Keratinocyte (primary cell): ENCODE results near the gene RPS16. TPM values are rescaled to one million over a fixed set of nuclear protein-coding genes. Genes with fewer than 3 reads are reported as not detected.
A peak's percentile ranks its signal among the peaks of the same experiment; 100 is the strongest.

Experiments used
- DNase-seq: peaks from one replicate; pipeline ENCODE4 v3.0.0-alpha.2; 2011; ENCODE audit warnings: low read depth, missing footprints, low spot score
- FAIRE-seq: peaks from 2 replicates; lab custom pipeline; 2011; peaks lifted over from hg19 to GRCh38; lab: Jason Lieb, UNC
- H2AFZ ChIP-seq: 2 replicates; pipeline ENCODE4 v1.6.0; 2012; ENCODE audit warnings: low read length, control low read depth, inconsistent platforms; ENCODE audit not compliant: control insufficient read depth
- H3K27ac ChIP-seq: 2 replicates; pipeline ENCODE4 v1.5.1; 2011; ENCODE audit warnings: low read length; ENCODE audit not compliant: control insufficient read depth, insufficient read depth
- H3K27me3 ChIP-seq: 3 replicates; pipeline ENCODE4 v1.6.0; 2011; ENCODE audit warnings: low read length; ENCODE audit not compliant: control insufficient read depth, insufficient read depth; ENCODE audit errors: extremely low read depth
- H3K36me3 ChIP-seq, 2 experiments: 2 replicates in 1 of 2; 3 replicates in 1 of 2; pipeline ENCODE4 v1.5.1; 2011; ENCODE audit warnings: low read length in 2 of 2, mild to moderate bottlenecking in 1 of 2; ENCODE audit not compliant: control insufficient read depth in 2 of 2, insufficient read depth in 2 of 2; ENCODE audit errors: extremely low read depth in 1 of 2
- H3K4me1 ChIP-seq: 3 replicates; pipeline ENCODE4 v1.5.1; 2011; ENCODE audit warnings: low read length; ENCODE audit not compliant: control insufficient read depth, insufficient read depth; ENCODE audit errors: extremely low read depth
- H3K4me2 ChIP-seq: 3 replicates; pipeline ENCODE4 v1.6.0; 2011; ENCODE audit warnings: low read depth, low read length; ENCODE audit not compliant: control insufficient read depth, insufficient read depth; ENCODE audit errors: extremely low read depth
- H3K4me3 ChIP-seq, 3 experiments: fragments of 200-600 bp in 1 of 3; sonication (generic) in 1 of 3; 2 replicates in 2 of 3; 3 replicates in 1 of 3; pipeline ENCODE4 v1.5.1; 2011 to 2016; ENCODE audit warnings: low read length in 3 of 3, mild to moderate bottlenecking in 3 of 3, control low read depth in 2 of 3, inconsistent platforms in 1 of 3, low read depth in 1 of 3, mixed read lengths in 1 of 3, mixed run types in 1 of 3, moderate library complexity in 1 of 3; ENCODE audit not compliant: control insufficient read depth in 2 of 3, insufficient read depth in 2 of 3; ENCODE audit errors: extremely low read depth in 1 of 3
- H3K79me2 ChIP-seq: 2 replicates; pipeline ENCODE4 v1.6.0; 2012; ENCODE audit warnings: low read length; ENCODE audit not compliant: control insufficient read depth, insufficient read depth
- H3K9ac ChIP-seq: 3 replicates; pipeline ENCODE4 v1.6.0; 2011; ENCODE audit warnings: low read length; ENCODE audit not compliant: control insufficient read depth, insufficient read depth; ENCODE audit errors: extremely low read depth
- H3K9me1 ChIP-seq: 3 replicates; pipeline ENCODE4 v1.6.0; 2011; ENCODE audit warnings: low read length; ENCODE audit not compliant: control insufficient read depth, insufficient read depth; ENCODE audit errors: extremely low read depth
- H3K9me3 ChIP-seq: 2 replicates; pipeline ENCODE4 v1.5.1; 2012; ENCODE audit warnings: low read depth, low read length; ENCODE audit not compliant: control insufficient read depth
- H4K20me1 ChIP-seq: 3 replicates; pipeline ENCODE4 v1.6.0; 2011; ENCODE audit warnings: low read length; ENCODE audit not compliant: control insufficient read depth, insufficient read depth; ENCODE audit errors: extremely low read depth
- CTCF ChIP-seq, 3 experiments: IDR thresholded peaks in 1 of 3; conservative IDR thresholded peaks in 1 of 3; optimal IDR thresholded peaks in 1 of 3; 2 replicates in 2 of 3; 3 replicates in 1 of 3; pipeline versions ENCODE3 to v1.5.1; 2011; ENCODE audit warnings: low read length in 3 of 3, mild to moderate bottlenecking in 3 of 3, moderate library complexity in 2 of 3, control low read depth in 1 of 3, inconsistent platforms in 1 of 3; ENCODE audit not compliant: insufficient read depth in 2 of 3; ENCODE audit errors: extremely low read depth in 1 of 3
- EZH2 ChIP-seq: IDR thresholded peaks from one replicate; pipeline ENCODE4 v1.6.1; 2012; ENCODE audit warnings: inconsistent platforms, mild to moderate bottlenecking, low read length, moderate library complexity
- dilution Hi-C: fragments of 300-500 bp; cut with MboI; formaldehyde crosslinking; loops from one replicate; pipeline ENCODE4 v1.7.0; 2020; ENCODE audit warnings: low sequenced_read_pairs; ENCODE audit not compliant: extremely low pct_ligation_motif_present
- polyA plus RNA-seq, 5 experiments: library from polyadenylated mRNA; depleted of rRNA in 3 of 5; stranded (reverse) in 3 of 5; stranded (forward) in 1 of 5; unstranded in 1 of 5; fragments of >200 nt; gene quantifications; 1 replicate in 1 of 5; 2 replicates in 3 of 5; 3 replicates in 1 of 5; pipeline versions ENCODE4 v1.2.1 to v1.2.3, GENCODE V29; 2011 to 2012; ENCODE audit warnings: missing spikeins in 2 of 5, low read depth in 1 of 5, low replicate concordance in 1 of 5

RPS16 gene
- polyA plus RNA-seq, 1 donor (not counting 4 experiments of a cell fraction or from before 2014, with no cell fraction given): 1,323 TPM

GRCh38 chr19:39444598-39445195 is 8.9 kb upstream of the RPS16 start:
- dilution Hi-C loops: no loop called here
- Histone ChIP-seq H3K4me3 (peak overlapping the region; percentile 91 to 98 (median 95)), H3K4me2 (peak overlapping the region; percentile 82), H3K27ac (peak overlapping the region; percentile 97), H4K20me1 (peaks cover 11% of the 10 kb centered on the region), H3K9me1 (peaks cover 2% of the 10 kb centered on the region), H3K27me3 (no peaks in the 10 kb centered on the region), H2AFZ (peak overlapping the region; percentile 20), H3K4me1 (peaks cover 23% of the 10 kb centered on the region), H3K9me3 (no peaks in the 10 kb centered on the region), H3K9ac (peak overlapping the region; percentile 99), H3K36me3 (peaks cover 0 to 5% of the 10 kb centered on the region in 2 experiments), H3K79me2 (peaks cover 50% of the 10 kb centered on the region)
- TF ChIP-seq CTCF (optimal IDR thresholded peaks at IDR 0.05 in 1 of 3, IDR thresholded peaks at IDR 0.05 in 1 of 3, conservative IDR thresholded peaks at IDR 0.05 in 1 of 3; ENCODE audit: extremely low read depth in 1 of 3, insufficient read depth in 2 of 3, low read length in 3 of 3) (no peak), EZH2 (no peak)
- DNase-seq: no peak
- FAIRE-seq: no peak

- Histone ChIP-seq H3K9ac (no peak overlapping the region), H2AFZ (no peak overlapping the region), H3K27ac (no peak overlapping the region), H3K9me1 (peaks cover 6% of the 10 kb centered on the region), H3K79me2 (peaks cover 23% of the 10 kb centered on the region), H4K20me1 (peaks cover 11% of the 10 kb centered on the region), H3K36me3 (peaks cover 7 to 15% of the 10 kb centered on the region in 2 experiments), H3K27me3 (no peaks in the 10 kb centered on the region), H3K4me3 (no peak overlapping the region), H3K4me1 (peaks cover 23% of the 10 kb centered on the region), H3K4me2 (no peak overlapping the region), H3K9me3 (no peaks in the 10 kb centered on the region)
- no peak for FAIRE-seq
- DNase-seq: no peak
- dilution Hi-C loops: no loop called here
- no peak for TF ChIP-seq EZH2
- no peak for TF ChIP-seq CTCF (optimal IDR thresholded peaks at IDR 0.05 in 1 of 3, IDR thresholded peaks at IDR 0.05 in 1 of 3, conservative IDR thresholded peaks at IDR 0.05 in 1 of 3; ENCODE audit: extremely low read depth in 1 of 3, insufficient read depth in 2 of 3, low read length in 3 of 3)
These were observed 2.7 kb upstream of the RPS16 start for GRCh38 chr19:39438270-39438934.
